Dendritic cell treated with granulocyte-macrophage colony-stimulating factor and Interleukin-4, amounts not matched to agents 40 ng/mL and 50 ng/mL, for 4 days (primary cell): ENCODE measurements around the gene ZNF772.
A peak's percentile ranks its signal among the peaks of the same experiment; 100 is the strongest.
"Not testable (repeated sequence)": the region's sequence is repeated elsewhere in the genome, so short reads cannot be mapped to it uniquely, and the experiment has no call there.

Source experiments
- H3K27ac Mint-ChIP-seq: one replicate; pipeline ENCODE4 v1.8.0; 2022; ENCODE audit warnings: mild to moderate bottlenecking, mixed read lengths
- H3K27me3 Mint-ChIP-seq: one replicate; pipeline ENCODE4 v1.8.0; 2022; ENCODE audit warnings: mild to moderate bottlenecking, mixed read lengths
- H3K36me3 Mint-ChIP-seq: one replicate; pipeline ENCODE4 v1.8.0; 2022; ENCODE audit warnings: low read depth, mixed read lengths
- H3K4me1 Mint-ChIP-seq: one replicate; pipeline ENCODE4 v1.8.0; 2022; ENCODE audit warnings: low read depth, mixed read lengths
- H3K4me3 Mint-ChIP-seq: one replicate; pipeline ENCODE4 v1.8.0; 2022; ENCODE audit warnings: mild to moderate bottlenecking, moderate library complexity, mixed read lengths
- H3K9me3 Mint-ChIP-seq: one replicate; pipeline ENCODE4 v1.8.0; 2022; ENCODE audit warnings: mixed read lengths
- intact Hi-C: fragments of 100-400 bp; cut with micrococcal nuclease; formaldehyde crosslinking; loops from one replicate; pipeline ENCODE4 v1.15.0; 2022

ZNF772 gene

GRCh38 chr19:57477191-57478008 is at the start of gene ZNF772:
Gene ZNF772 (minus strand): TSS chr19:57477566. CDS start chr19:57477309, 257 bp downstream.
- intact Hi-C loops: loop anchor here (5.0 kb wide), 2 partner anchors 40 to 155 kb away; partner anchors contain the start of genes ZNF211 and ZNF749
- H3K27ac Mint-ChIP-seq: peak within 1 kb of the TSS; percentile 93
- H3K4me3 Mint-ChIP-seq: peak within 1 kb of the TSS; percentile 87
- H3K27me3 Mint-ChIP-seq: peaks cover 7% of the 10 kb centered on the region
- H3K4me1 Mint-ChIP-seq: peaks cover 21% of the 10 kb centered on the region
- H3K36me3 Mint-ChIP-seq: peaks cover 57% of the 10 kb centered on the region
- H3K9me3 Mint-ChIP-seq: peaks cover 70% of the 10 kb centered on the region

GRCh38 chr19:57518021-57518420 is 40.7 kb upstream of the ZNF772 start:
- H3K36me3 Mint-ChIP-seq: peaks cover 19% of the 10 kb centered on the region

GRCh38 chr19:57515255-57515654 is 37.9 kb upstream of the ZNF772 start:
- Mint-ChIP-seq H3K36me3 (peaks cover 23% of the 10 kb centered on the region), H3K4me3 (no peak overlapping the region), H3K27me3 (no peaks in the 10 kb centered on the region), H3K27ac (no peak overlapping the region), H3K4me1 (no peaks in the 10 kb centered on the region), H3K9me3 (peaks cover 91% of the 10 kb centered on the region)
- intact Hi-C loops: no loop called here

More at GRCh38 chr19:57518021-57518420, 40.7 kb upstream of the ZNF772 start:
- intact Hi-C loops, H3K4me3 Mint-ChIP-seq, H3K27ac Mint-ChIP-seq, H3K4me1 Mint-ChIP-seq, H3K27me3 Mint-ChIP-seq: not testable (repeated sequence)
- H3K9me3 Mint-ChIP-seq: peaks cover 85% of the 10 kb centered on the region

GRCh38 chr19:57512845-57513244 is 35.5 kb upstream of the ZNF772 start:
- intact Hi-C loops: no loop called here
- Mint-ChIP-seq H3K4me3 (no peak overlapping the region), H3K27ac (no peak overlapping the region)

GRCh38 chr19:57511484-57511883 is 34.1 kb upstream of the ZNF772 start:
- H3K36me3 Mint-ChIP-seq: peaks cover 46% of the 10 kb centered on the region
- H3K9me3 Mint-ChIP-seq: peaks cover 92% of the 10 kb centered on the region
- H3K4me3 Mint-ChIP-seq: no peak overlapping the region
- H3K27ac Mint-ChIP-seq: no peak overlapping the region
- no peaks in the 10 kb centered on the region for H3K27me3 Mint-ChIP-seq
- intact Hi-C loops: no loop called here
- no peaks in the 10 kb centered on the region for H3K4me1 Mint-ChIP-seq

More at GRCh38 chr19:57512845-57513244, 35.5 kb upstream of the ZNF772 start:
- Mint-ChIP-seq H3K9me3 (peaks cover 93% of the 10 kb centered on the region), H3K27me3 (no peaks in the 10 kb centered on the region), H3K36me3 (peaks cover 32% of the 10 kb centered on the region), H3K4me1 (no peaks in the 10 kb centered on the region)

GRCh38 chr19:57506163-57506562 is 28.8 kb upstream of the ZNF772 start:
- Mint-ChIP-seq H3K27ac (no peak overlapping the region), H3K4me1 (peaks cover 1% of the 10 kb centered on the region), H3K9me3 (peaks cover 92% of the 10 kb centered on the region), H3K36me3 (peaks cover 76% of the 10 kb centered on the region), H3K4me3 (no peak overlapping the region), H3K27me3 (no peaks in the 10 kb centered on the region)
- intact Hi-C loops: no loop called here

GRCh38 chr19:57500400-57500799 is 23.0 kb upstream of the ZNF772 start:
- H3K36me3 Mint-ChIP-seq: peaks cover 61% of the 10 kb centered on the region
- H3K27me3 Mint-ChIP-seq, intact Hi-C loops: not testable (repeated sequence)
- H3K4me3 Mint-ChIP-seq: peak overlapping the region; percentile 78
- peaks cover 17% of the 10 kb centered on the region for H3K4me1 Mint-ChIP-seq
- peak overlapping the region; percentile 72 for H3K27ac Mint-ChIP-seq
- peaks cover 89% of the 10 kb centered on the region for H3K9me3 Mint-ChIP-seq

GRCh38 chr19:57499680-57500395 is 22.5 kb upstream of the ZNF772 start, which contains the start of gene ZNF773:
Gene ZNF773 (plus strand): TSS chr19:57499938. CDS start chr19:57500081, 143 bp downstream.
- intact Hi-C loops: loop anchor here (1.0 kb wide), 1 partner anchor 27 kb away; the partner anchor contains the start of gene ZNF549
- H3K27me3 Mint-ChIP-seq: not testable (repeated sequence)
- Mint-ChIP-seq H3K9me3 (peaks cover 89% of the 10 kb centered on the region), H3K36me3 (peaks cover 61% of the 10 kb centered on the region), H3K4me3 (peak within 1 kb of the TSS; percentile 78), H3K27ac (peak within 1 kb of the TSS; percentile 72), H3K4me1 (peaks cover 17% of the 10 kb centered on the region)

GRCh38 chr19:57499332-57499679 is 21.9 kb upstream of the ZNF772 start:
- peak overlapping the region; percentile 72 for H3K27ac Mint-ChIP-seq
- not testable (repeated sequence) for H3K27me3 Mint-ChIP-seq
- H3K4me3 Mint-ChIP-seq: peak overlapping the region; percentile 78
- intact Hi-C loops: loop anchor here (1.0 kb wide), 1 partner anchor 28 kb away; the partner anchor contains the start of gene ZNF549
- peaks cover 89% of the 10 kb centered on the region for H3K9me3 Mint-ChIP-seq
- peaks cover 61% of the 10 kb centered on the region for H3K36me3 Mint-ChIP-seq
- peaks cover 17% of the 10 kb centered on the region for H3K4me1 Mint-ChIP-seq

GRCh38 chr19:57488299-57488644 is 10.9 kb upstream of the ZNF772 start:
- H3K27ac Mint-ChIP-seq, H3K4me1 Mint-ChIP-seq, H3K27me3 Mint-ChIP-seq, intact Hi-C loops: not testable (repeated sequence)
- Mint-ChIP-seq H3K9me3 (peaks cover 73% of the 10 kb centered on the region), H3K36me3 (peaks cover 36% of the 10 kb centered on the region), H3K4me3 (peak overlapping the region; percentile 75)

GRCh38 chr19:57487477-57488298 is 10.3 kb upstream of the ZNF772 start, which contains the start of gene ZNF419:
Gene ZNF419 (plus strand): TSS chr19:57487750. CDS start chr19:57487951, 201 bp downstream.
- Mint-ChIP-seq H3K36me3 (peaks cover 30% of the 10 kb centered on the region), H3K27ac (peak within 1 kb of the TSS; percentile 62), H3K9me3 (peaks cover 67% of the 10 kb centered on the region), H3K4me3 (peak within 1 kb of the TSS; percentile 75)
- H3K4me1 Mint-ChIP-seq, intact Hi-C loops, H3K27me3 Mint-ChIP-seq: not testable (repeated sequence)

- H3K9me3 Mint-ChIP-seq: peaks cover 94% of the 10 kb centered on the region
- no peak overlapping the region for H3K27ac Mint-ChIP-seq
- H3K27me3 Mint-ChIP-seq: no peaks in the 10 kb centered on the region
- peaks cover 85% of the 10 kb centered on the region for H3K36me3 Mint-ChIP-seq
- H3K4me1 Mint-ChIP-seq: peaks cover 21% of the 10 kb centered on the region
- H3K4me3 Mint-ChIP-seq: no peak overlapping the region
- intact Hi-C loops: no loop called here
Measured at GRCh38 chr19:57473646-57474045, 3.7 kb downstream of the ZNF772 start.

- Mint-ChIP-seq H3K27me3 (no peaks in the 10 kb centered on the region), H3K4me1 (no peaks in the 10 kb centered on the region), H3K36me3 (peaks cover 37% of the 10 kb centered on the region), H3K9me3 (peaks cover 91% of the 10 kb centered on the region), H3K4me3 (no peak overlapping the region), H3K27ac (no peak overlapping the region)
- intact Hi-C loops: loop anchor here (10.0 kb wide), 1 partner anchor 688 kb away; the partner anchor contains the start of gene ZNF329
Measured at GRCh38 chr19:57466489-57466888, 10.9 kb downstream of the ZNF772 start.
